Activated T-cell treated with anti-CD3 and anti-CD28 coated beads, Interleukin-2, amount 50 U/mL, for 48 hours (primary cell): ENCODE results near the gene ILRUN.
"Not testable (repeated sequence)": the region's sequence is repeated elsewhere in the genome, so short reads cannot be mapped to it uniquely, and the experiment has no call there.

Experiments used
- DNase-seq, 2 experiments: peaks; one replicate each; pipeline ENCODE4 v3.0.0-alpha.2; 2020

Gene ILRUN

DNA sequence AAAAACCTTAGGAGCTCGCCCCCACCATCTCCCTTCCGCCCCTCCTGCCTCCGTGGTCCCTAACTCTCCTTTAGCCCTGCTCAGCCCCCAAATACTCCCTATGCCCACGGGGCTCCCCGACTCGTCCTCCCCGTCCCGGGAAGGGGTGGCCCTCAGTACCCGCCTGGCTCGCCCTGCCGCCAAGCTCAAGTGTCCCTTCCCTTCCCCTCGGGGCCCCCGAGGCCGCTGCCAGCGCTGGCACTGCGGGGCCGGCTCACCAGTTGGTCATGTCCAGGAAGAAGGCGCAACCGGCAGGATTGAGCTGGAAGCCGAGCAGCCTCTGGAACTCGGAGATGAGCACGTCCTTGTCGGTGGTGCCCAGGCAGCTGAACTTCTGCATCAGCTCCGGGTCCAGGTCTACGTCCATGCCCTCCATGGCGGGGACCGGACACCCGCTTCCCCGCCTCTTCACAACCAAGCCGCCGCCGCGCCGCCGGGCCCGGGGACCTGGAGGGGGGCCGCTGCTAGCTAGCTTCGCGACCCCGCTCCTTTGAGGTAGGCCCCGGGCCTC lies 303 bp downstream of the ILRUN start:
- DNase-seq = no peak

DNA sequence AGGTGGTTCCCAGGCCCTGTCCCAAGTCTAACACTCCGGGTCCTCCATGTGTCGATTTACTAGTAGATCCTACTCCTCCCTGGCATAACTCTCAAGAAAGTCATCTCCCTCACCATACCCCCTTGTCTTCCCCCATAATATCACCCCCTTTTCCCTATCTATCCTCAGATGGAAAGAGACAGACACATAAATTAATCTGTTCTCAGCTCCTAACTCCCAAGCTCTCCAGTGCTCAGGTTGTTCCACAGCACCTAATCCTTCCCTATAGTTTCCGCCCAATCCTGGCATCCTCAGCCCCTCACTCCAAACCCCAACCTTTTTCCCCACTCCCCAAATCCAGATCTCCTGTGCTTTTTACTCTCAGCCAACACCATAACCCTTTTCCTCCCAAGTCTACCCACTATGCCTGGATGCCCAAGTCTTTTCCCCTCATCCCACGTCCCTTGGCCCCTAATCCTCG lies 808 bp downstream of the ILRUN start:
- no peak for DNase-seq

DNA sequence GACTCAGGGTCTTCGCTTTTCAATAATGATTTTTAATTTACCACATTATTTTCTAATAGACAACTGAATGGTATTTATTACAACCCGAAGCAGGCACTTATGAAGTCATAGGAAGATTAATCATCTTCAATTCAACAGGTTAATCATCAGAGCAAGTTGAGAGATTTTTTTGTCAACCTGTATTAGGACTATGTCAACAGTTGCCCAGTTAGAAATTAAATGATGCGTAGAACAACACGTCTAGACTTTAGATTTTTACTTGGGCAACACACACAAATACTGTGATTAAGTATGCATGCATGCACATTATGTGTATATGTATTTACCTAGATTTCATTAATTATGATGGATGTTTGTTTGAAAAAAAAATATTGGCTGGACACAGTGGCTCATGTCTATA lies 4.3 kb downstream of the ILRUN start:
- no peak for DNase-seq

DNA sequence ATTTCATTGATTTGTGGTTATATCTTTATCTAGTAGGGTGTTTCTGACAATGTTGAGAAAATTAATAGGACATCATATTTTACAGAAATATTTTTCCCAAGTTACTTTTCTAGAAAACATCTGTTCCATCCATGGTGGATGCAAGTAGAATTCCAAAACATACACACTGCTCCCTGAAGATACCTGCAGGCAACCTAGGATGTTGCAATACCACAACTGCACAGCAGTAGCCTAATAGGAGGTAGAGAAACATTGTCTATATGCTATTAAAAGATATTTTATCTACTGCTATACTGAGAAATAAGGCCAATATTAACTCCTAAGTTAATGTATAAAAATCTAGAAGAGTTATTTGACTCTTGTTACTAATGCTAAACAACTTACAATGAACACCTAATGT lies 6.8 kb downstream of the ILRUN start:
- no peak for DNase-seq

DNA sequence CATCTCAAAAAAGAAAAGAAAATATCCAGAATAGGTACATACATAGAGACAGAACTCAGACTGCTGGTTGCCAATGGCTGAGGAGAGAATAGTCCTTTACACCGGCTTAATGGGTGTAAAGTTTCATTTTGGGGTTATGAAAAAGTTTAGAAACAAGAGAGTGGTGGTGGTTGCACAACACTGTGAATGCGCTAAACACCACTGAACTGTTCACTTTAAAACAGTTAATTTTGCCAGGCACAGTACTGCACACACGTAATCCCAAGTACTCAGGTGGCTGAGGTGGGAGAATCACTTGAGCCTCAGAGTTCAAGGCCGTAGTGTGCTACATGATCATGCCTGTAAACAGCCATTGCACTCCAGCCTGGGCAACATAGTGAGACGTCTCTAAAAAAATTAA lies 7.6 kb downstream of the ILRUN start:
- DNase-seq = no peak

DNA sequence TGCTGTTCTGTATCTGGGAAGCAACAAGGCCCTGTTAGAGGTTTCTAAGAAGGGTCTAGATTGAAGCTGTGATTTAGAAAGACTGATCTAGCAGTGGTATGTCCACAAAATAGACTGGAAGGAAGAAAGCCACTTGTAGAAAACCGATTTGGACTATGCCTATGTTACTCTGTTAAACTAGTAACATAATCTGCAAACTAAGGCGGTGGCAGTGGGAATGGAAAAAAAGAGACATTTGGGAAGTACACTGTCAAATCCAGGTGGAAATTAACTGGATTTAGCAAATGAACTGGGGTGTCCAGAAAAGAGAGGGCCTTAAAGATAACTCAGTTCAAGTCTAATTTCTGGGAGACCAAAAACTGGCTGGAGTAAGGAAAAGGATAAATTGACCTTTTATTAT lies 11.6 kb downstream of the ILRUN start:
- DNase-seq = no peak

DNA sequence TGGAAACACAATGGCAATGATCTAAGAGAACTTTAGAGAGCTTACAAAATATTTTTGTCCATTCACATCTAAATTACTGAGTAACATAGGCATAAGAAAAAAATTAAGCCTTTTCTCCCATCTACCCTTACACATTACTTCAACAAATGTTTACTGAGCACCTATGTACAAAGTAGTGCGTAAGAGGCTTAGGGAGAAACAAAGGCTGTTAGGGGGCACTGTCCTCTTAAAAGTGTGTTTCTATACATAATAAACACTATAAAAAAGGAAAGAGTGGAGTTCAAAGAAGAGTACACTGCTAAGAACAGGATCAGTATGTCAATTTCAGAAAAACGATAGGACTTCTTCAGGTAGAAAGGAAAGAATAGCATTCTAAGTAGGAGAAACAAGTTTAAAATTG lies 12.2 kb downstream of the ILRUN start:
- no peak for DNase-seq

DNA sequence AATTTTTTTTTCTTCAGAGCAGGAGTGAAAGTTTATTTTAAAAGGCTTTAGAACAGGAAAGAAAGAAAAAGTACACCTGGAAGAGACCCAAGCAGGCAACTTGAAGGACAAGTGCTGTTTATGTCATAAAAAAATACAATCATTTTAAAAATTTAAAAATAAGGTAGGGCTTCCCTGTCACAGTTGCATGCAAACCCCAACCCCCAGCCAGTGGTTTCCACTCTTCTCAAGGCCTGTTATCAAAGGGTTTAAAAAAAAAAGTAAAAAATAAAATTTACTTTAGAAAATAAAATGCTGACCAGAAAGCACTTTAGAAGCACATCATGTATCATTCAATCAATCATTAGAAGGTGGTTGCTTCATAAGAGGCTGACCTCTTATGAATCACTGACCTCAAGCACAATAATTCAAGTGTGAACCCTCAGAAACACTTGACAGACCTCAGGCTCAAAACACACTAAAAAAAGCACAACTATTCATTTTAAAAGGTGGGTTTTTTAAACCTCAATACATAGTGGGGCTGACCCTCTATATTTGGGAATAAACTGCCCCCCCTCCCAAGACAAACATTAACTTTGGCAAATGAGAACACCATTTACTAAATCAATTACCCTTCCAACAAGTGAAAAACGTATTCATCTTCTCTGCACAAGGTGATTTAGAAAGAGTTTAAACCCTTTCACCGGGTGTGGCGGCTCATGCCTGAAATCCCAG lies 15.6 kb downstream of the ILRUN start:
- DNase-seq = no peak

DNA sequence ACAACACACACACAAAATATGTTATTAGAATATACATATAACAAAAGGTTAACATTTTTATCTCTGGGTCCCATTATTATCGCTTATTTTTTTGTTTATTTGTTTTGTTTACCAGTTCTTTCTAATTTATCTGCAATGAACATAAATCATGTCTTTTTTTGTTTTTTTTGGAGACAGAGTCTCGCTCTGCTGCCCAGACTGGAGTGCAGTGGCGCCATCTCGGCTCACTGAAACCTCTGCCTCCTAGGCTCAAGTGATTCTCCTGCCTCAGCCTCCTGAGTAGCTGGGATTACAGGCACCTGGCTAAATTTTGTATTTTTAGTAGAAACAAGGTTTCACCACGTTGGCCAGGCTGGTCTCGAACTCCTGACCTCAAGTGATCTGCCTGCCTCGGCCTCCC lies 16.3 kb downstream of the ILRUN start:
- DNase-seq = not testable (repeated sequence)

DNA sequence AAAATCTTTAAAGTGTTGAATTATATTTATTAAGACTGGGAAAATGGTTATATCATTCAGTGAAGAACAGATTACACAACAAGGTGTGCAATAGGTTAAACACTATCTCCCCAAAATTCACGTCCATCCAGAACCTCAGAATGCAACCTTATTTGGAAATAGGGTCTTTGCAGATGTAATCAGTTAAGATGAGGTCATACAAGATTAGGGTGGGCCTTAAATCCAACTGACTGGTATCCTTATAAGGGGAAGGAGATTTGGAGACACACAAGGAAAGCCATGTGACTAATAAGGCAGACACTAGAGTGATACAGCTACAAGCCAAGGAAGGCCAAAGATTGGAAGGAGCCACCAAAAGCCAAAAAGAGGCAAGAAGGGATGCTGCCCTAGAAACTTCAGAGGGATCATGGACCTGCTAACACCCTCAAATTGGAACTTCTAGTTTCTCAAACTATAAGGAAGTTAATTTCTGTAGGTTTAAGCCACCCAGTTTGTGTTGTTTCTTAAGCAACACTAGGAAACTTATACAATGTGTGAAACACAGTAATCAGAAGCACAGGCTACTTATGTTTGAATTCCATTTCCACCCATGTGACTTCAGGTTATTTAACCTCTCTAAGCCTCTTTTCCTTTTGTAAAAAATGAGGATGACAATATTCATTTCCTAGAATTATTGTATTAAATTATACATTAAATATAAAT lies 16.9 kb downstream of the ILRUN start:
- no peak for DNase-seq

DNA sequence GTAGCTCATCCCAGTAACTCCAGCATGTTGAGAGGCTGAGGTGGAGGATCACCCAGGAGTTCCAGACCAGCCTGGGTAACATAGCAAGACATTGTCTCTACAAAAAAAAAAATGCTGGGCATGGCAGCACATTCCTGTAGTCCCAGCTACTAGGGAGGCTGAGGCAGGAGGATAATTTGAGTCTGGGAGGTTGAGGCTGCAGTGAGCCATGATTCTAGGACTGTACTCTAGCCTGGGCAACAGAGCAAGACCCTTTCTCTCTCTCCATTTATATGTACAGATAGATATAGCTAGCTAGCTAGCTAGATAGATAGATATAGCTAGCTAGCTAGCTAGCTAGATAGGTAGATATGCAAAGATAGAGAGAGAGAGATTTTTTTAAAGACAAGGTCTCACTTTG lies 20.4 kb downstream of the ILRUN start:
- no peak for DNase-seq

DNA sequence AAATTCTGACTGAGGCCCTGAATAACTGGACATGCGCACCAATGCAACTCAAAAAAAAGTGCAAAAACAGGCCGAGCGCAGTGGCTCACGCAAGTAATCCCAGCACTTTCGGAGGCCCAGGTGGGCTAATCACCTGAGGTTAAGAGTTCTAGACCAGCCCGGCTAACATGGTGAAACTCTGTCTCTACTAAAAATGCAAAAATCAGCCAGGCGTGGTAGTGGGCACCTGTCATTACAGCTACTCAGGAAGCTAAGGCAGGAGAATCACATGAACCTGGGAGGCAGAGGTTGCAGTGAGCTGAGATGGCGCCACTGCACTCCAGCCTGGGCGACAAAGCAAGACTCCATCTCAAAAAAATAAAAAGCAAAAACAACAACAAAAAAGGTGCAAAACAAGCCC lies 21.6 kb downstream of the ILRUN start:
- DNase-seq = not testable (repeated sequence)

DNA sequence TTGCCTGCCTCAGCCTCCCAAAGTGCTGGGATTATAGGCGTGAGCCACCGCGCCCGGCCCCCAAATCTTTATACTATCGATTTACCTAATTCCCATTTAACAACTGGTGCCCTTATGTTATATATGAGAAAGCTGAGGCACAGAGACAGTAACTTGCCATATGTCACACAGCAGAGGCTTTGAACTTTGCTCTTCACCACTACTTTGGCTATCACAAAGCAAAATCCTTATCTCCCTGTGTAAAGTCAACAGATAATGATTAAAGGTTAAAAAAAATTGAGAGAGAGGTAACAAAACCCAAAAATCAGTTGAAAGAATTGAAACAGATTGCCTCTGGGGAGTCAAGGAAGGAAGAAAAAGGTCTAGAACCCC lies 22.3 kb downstream of the ILRUN start:
- DNase-seq = no peak

DNA sequence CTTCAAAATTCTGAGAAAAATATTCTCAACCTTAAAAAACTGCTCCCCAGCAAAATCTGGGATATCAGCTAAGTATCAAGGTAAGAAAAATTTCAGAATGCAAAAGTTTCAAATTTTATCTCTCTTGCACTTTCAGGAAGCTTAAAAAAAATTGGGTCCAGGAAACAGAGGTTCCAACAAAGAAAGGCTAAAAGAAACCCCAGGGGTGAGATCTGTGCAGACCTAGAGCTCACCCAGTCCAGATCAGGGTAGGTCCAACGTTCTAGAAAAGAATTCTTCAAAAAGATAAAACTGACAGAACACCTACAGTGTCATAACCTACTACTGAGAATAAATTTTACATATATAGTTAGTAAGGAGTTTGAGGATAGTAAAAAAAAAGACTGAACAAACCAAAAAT lies 23.5 kb downstream of the ILRUN start:
- DNase-seq = no peak

DNA sequence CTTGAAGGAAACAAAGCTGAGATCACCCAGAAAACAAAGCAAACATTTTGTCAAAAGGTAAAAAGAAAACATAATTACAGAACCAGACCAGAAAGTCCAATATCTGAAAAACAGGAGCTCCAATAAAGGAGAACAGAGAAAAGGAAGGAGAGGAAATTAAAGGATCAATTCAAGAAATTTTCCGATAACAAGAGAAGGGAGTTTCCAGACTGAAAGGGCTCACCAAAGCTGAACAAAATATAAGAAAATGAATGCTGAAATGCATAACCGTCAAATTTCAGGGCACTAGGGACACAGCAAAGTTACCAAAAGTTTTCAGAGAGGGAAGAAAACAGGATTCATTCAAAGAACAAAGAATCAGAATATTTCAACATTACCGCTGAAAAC lies 23.9 kb downstream of the ILRUN start:
- DNase-seq = no peak

DNA sequence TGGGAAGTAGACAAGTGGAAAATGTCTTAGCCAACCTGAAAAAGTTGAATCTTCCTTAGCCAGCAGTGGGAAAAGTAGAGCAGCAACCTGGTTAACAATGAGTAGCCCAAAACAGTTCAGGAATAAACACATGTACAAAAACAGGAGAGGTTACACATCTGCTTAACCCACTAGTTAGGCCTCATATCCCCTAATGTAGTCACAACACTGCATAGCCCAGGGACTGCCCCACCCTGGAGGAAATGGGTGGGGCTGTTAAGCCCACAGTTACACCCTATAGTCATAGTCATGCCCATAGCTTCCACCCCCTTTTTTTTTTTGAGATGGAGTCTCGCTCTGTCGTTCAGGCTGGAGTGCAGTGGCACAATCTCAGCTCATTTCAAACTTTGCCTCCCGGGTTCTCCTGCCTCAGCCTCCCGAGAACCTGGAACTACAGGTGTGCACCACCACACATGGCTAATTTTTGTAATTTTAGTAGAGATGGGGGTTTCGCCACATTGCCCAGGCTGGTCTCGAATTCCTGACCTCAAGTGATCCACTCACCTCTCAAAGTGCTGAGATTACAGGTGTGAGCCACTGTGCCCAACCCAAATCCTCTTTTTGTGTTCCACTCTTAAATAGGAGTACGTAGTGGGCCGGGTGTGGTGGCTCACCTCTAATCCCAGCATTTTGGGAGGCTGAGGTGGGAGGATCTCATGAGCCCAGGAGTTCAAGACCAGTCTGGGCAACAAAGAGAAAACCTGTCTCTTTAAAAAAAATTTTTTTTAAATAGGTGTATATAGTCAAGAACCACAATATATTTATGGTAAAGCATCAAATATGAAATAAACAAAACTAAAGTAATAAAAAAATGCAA lies 24.5 kb downstream of the ILRUN start:
- peak; percentile 65 to 76 for DNase-seq

DNA sequence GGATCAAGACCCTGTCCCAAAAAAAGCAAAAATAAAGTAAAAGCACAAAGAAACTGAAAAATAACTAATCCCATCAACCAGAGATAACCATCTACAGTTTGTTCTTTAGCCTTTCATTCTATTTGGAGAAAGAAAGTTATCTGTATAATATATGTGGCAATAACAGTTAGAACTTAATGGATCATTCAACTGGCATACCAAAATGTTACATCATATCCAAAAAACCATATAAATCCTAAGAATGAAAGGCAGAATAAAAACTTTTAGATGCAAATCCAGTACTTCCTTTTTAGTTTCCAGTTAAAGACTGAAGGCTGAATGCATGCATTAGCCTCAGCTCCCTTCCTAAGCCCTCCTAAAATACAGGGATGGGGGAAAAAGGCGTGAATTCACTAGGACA lies 25.2 kb downstream of the ILRUN start:
- no peak for DNase-seq

DNA sequence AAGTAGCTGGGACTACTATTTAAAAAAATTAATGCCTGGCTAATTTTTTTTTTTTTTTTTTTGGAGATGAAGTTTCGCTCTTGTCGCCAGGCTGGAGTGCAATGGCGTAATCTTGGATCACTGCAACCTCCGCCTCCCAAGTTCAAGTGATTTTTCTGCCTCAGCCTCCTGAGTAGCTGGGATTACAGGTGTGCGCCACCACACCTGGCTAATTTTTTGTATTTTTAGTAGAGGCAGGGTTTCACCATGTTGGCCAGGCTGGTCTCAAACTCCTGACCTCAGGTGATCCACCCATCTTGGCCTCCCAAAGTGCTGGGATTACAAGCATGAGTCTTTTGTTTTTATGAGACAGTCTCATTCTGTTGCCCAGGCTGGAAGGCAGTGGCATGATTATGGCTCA lies 27.8 kb downstream of the ILRUN start:
- DNase-seq = not testable (repeated sequence)

DNA sequence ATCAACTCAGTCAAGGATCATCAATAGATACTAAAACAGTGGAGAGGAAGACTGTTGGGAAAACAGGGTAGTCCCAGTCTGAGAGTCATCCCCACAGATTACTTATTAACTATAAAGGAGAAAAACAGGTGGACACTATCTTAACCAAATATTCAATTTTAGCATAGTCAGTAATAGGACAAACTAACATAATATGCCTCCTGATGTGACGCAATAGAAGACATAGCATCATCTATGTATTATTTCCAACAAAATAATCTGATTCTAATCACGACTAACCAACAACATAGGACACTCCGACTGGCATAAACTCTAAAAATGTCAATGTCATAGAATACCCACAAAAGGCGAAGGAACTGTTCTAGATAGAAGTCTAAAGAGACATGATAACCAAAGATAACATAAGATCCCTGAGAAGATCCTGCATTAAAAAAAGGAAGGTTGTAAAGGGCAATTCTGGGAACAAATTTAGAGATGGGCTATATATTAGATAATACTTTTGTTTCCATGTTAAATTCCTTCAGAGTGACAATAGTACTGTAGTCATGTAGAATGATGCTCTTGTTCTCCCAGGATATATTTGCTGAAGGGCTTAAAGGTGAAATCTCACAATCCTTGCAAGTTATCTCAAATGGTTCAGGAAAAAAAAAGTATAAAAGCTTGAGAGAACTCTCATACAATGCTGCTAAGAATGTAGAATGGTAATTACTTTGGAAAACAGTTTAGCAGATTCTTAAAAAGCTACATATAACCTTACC lies 28.9 kb downstream of the ILRUN start:
- no peak for DNase-seq

DNA sequence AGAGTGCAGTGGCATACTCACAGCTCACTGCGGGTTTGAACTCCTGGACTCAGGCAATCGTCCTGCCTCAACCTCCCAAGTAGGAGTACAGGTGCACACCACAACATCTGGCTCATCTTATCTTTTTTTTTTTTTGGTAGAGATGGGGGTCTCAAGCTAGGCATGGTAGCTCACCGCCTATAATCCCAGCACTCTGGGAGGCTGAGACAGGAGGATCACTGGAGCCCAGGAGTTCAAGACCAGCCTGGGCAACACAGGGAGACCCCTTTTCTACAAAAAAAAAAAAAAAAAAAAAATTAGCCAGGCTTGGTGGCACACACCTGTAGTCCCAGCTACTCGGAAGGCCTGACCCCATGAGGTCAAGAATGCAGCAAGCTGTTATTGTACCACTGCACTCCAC lies 31.5 kb downstream of the ILRUN start:
- DNase-seq = no peak

DNA sequence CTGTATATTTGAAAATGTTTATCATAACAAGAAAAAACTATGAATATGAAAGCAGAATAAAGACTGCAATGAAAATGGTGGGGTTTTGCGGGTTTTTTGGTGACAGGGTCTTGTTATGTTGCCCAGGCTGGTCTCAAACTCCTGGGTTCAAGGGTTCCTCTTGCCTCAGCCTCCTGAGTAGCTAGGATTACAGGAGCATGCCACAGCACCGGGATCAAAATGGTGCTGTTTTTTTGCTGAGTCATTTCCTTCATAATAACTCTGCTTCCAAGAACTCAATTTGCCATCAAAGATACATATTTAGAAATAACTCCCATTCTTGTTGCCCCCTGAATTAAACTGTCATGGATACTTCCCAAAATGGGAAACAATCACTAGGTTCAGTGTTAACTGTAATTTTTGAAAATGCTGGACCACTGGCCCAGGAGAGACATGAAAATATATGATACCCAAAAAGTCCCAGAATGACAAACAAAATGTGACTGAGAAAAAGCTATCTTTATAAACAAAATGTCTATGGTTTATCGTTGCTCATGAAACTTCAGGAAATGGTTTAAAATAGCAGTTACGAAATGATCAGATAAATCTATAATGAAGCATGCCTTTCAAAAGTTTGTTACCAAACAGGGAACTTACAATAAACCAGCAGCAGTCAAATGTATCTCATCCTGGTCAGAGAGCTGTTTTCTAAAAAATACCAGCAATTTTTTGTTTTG lies 32.2 kb downstream of the ILRUN start:
- no peak for DNase-seq

DNA sequence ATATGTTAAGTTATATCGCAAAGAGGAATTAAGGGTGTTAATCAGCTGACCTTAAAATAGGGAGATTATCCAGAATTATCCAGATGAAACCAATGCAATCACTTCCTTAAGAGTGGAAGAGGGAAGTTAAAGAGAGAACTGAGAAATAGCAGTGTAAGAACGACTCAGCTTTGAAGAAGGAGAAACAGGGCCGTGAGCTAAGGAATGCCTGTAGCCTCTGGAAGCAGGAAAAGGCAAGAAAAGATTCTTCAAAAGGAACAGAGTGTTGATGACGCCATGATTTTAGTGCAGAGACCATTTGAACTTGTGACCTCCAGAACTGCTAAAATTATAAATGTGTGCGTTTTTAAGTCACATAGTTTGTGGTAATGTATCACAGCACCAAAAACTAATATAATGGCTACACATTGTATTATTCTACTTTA lies 32.7 kb downstream of the ILRUN start:
- DNase-seq = no peak
